Endothelial cell of umbilical vein (primary cell): ENCODE results near the gene HSPG2. TPM values are rescaled to one million over a fixed set of nuclear protein-coding genes. Genes with fewer than 3 reads are reported as not detected.

ENCODE experiments used
- BruUV-seq: library from RNA; stranded (reverse); fragments of 400-500 nt; replicated peaks from 2 replicates; lab custom pipeline; 2021; lab: Mats Ljungman, UMichigan
- CTCF ChIA-PET: fragments of 300-600, 350-600 bp; sonication (Branson Sonifier 250); formaldehyde crosslinking; loops from one replicate; lab custom pipeline; 2021; ENCODE audit warnings: antibody characterized with exemption, inconsistent platforms; lab: Charles Lee
- POLR2A ChIA-PET: fragments of 300-600, 350-600 bp; sonication (Branson Sonifier 250); formaldehyde crosslinking; loops from one replicate; lab custom pipeline; 2021; ENCODE audit warnings: antibody characterized with exemption, inconsistent platforms; lab: Charles Lee
- DNase-seq: peaks from one replicate; pipeline ENCODE4 v3.0.0-alpha.2; 2011; ENCODE audit warnings: low read depth, low spot score
- FAIRE-seq: peaks from 2 replicates; lab custom pipeline; 2011; peaks lifted over from hg19 to GRCh38; lab: Jason Lieb, UNC
- H2AFZ ChIP-seq: 2 replicates; pipeline ENCODE4 v1.6.0; 2012; ENCODE audit warnings: low read depth, low read length, control low read depth, inconsistent platforms
- H3K27ac ChIP-seq: 2 replicates; pipeline ENCODE4 v1.5.1; 2011; ENCODE audit warnings: low read depth, mild to moderate bottlenecking, control low read depth, low read length, moderate library complexity; ENCODE audit not compliant: insufficient read depth
- H3K27me3 ChIP-seq, 2 experiments: 2 replicates each; pipeline versions ENCODE4 v1.6.0 to v1.6.1; 2011; ENCODE audit warnings: low read length in 2 of 2, mixed read lengths in 1 of 2; ENCODE audit not compliant: control insufficient read depth in 2 of 2, insufficient read depth in 2 of 2
- H3K36me3 ChIP-seq, 2 experiments: 2 replicates in 1 of 2; 3 replicates in 1 of 2; pipeline ENCODE4 v1.5.1; 2011; ENCODE audit warnings: low read length in 2 of 2, mild to moderate bottlenecking in 1 of 2, moderate library complexity in 1 of 2; ENCODE audit not compliant: control insufficient read depth in 2 of 2, insufficient read depth in 2 of 2; ENCODE audit errors: extremely low read depth in 1 of 2
- H3K4me1 ChIP-seq: 3 replicates; pipeline ENCODE4 v1.5.1; 2011; ENCODE audit warnings: mild to moderate bottlenecking, low read length; ENCODE audit not compliant: control insufficient read depth, insufficient read depth; ENCODE audit errors: extremely low read depth
- H3K4me2 ChIP-seq: 2 replicates; pipeline ENCODE4 v1.6.1; 2011; ENCODE audit warnings: low read length, control low read depth, mixed read lengths; ENCODE audit not compliant: insufficient read depth
- H3K4me3 ChIP-seq, 3 experiments: fragments of 200-600 bp in 1 of 3; sonication (generic), shearing (Covaris generic) in 1 of 3; replicated peaks in 1 of 3; 2 replicates each; pipeline ENCODE4 v1.5.1; 2011 to 2016; ENCODE audit warnings: control low read depth in 3 of 3, low read length in 3 of 3, mild to moderate bottlenecking in 2 of 3, inconsistent platforms in 1 of 3, low read depth in 1 of 3, moderate library complexity in 1 of 3; ENCODE audit not compliant: insufficient read depth in 1 of 3
- H3K79me2 ChIP-seq: 2 replicates; pipeline ENCODE4 v1.6.0; 2012; ENCODE audit warnings: low read length, inconsistent platforms; ENCODE audit not compliant: control insufficient read depth, insufficient read depth
- H3K9ac ChIP-seq: replicated peaks from 2 replicates; pipeline ENCODE3; 2011; ENCODE audit warnings: low read length, control low read depth; ENCODE audit not compliant: insufficient read depth; ENCODE audit errors: extremely low read depth
- H3K9me1 ChIP-seq: replicated peaks from 3 replicates; pipeline ENCODE4 v1.6.0; 2011; ENCODE audit warnings: mild to moderate bottlenecking, low read length; ENCODE audit not compliant: control insufficient read depth, insufficient read depth; ENCODE audit errors: extremely low read depth
- H3K9me3 ChIP-seq: replicated peaks from 2 replicates; pipeline ENCODE4 v1.5.1; 2012; ENCODE audit warnings: low read length, inconsistent platforms; ENCODE audit not compliant: control insufficient read depth, insufficient read depth
- H4K20me1 ChIP-seq: replicated peaks from 2 replicates; pipeline ENCODE3; 2011; ENCODE audit warnings: mild to moderate bottlenecking, low read length; ENCODE audit not compliant: control insufficient read depth, insufficient read depth; ENCODE audit errors: extremely low read depth
- CTCF ChIP-seq, 2 donors: IDR thresholded peaks; 1 replicate in 1 of 2; 2 replicates in 1 of 2; pipeline ENCODE4 v1.5.1; 2011; ENCODE audit warnings: low read length in 2 of 2, mild to moderate bottlenecking in 2 of 2, moderate library complexity in 2 of 2, control low read depth in 1 of 2, inconsistent platforms in 1 of 2, low read depth in 1 of 2; ENCODE audit not compliant: insufficient read depth in 1 of 2; ENCODE audit errors: extremely low read depth in 1 of 2
- EZH2 ChIP-seq: IDR thresholded peaks from 2 replicates; pipeline ENCODE4 v1.6.1; 2012; ENCODE audit warnings: borderline replicate concordance, low read depth, mild to moderate bottlenecking, moderate library complexity, low read length, inconsistent platforms; ENCODE audit not compliant: severe bottlenecking
- FOS ChIP-seq: IDR thresholded peaks from 2 replicates; pipeline ENCODE4 v1.6.1; 2011; ENCODE audit warnings: mild to moderate bottlenecking, low read length, moderate library complexity, borderline replicate concordance; ENCODE audit not compliant: insufficient read depth
- GATA2 ChIP-seq: IDR thresholded peaks from 2 replicates; pipeline ENCODE4 v1.7.0; 2011; ENCODE audit warnings: low read depth, mild to moderate bottlenecking, moderate library complexity, mixed read lengths, low read length; ENCODE audit not compliant: insufficient read length, insufficient read depth
- JUN ChIP-seq: IDR thresholded peaks from 2 replicates; pipeline ENCODE4 v1.6.1; 2011; ENCODE audit warnings: borderline replicate concordance, low read depth; ENCODE audit not compliant: insufficient read length, insufficient read depth
- MAX ChIP-seq: IDR thresholded peaks from 2 replicates; pipeline ENCODE4 v1.6.1; 2011; ENCODE audit not compliant: insufficient read depth, insufficient read length
- MYC ChIP-seq: IDR thresholded peaks from one replicate; pipeline ENCODE4 v1.6.1; 2011; ENCODE audit warnings: mild to moderate bottlenecking, low read depth, low read length
- POLR2A ChIP-seq: IDR thresholded peaks from 2 replicates; pipeline ENCODE4 v1.6.1; 2012; ENCODE audit warnings: low read depth, mild to moderate bottlenecking, control low read depth, low read length
- POLR2AphosphoS5 ChIP-seq: IDR thresholded peaks from 2 replicates; pipeline ENCODE4 v1.6.1; 2012; ENCODE audit warnings: low read depth, mild to moderate bottlenecking, control low read depth, low read length, moderate library complexity; ENCODE audit not compliant: insufficient read depth
- dilution Hi-C: fragments of 300-500 bp; cut with MboI; formaldehyde crosslinking; loops from one replicate; pipeline ENCODE4 v1.15.0; 2019; ENCODE audit warnings: low sequenced_read_pairs; ENCODE audit not compliant: extremely low pct_ligation_motif_present
- intact Hi-C: fragments of 100-400 bp; cut with micrococcal nuclease; formaldehyde crosslinking; loops from one replicate; pipeline ENCODE4 v1.10.0; 2022
- polyA plus RNA-seq, 4 experiments: library from polyadenylated mRNA; depleted of rRNA in 3 of 4; stranded (reverse) in 3 of 4; unstranded in 1 of 4; fragments of >200 nt; gene quantifications; 2 replicates each; pipeline versions ENCODE4 v1.2.1 to v1.2.3, GENCODE V29; 2011 to 2012; ENCODE audit warnings: missing spikeins in 1 of 4
- total RNA-seq: library from RNA; stranded (reverse); gene quantifications from 2 replicates; pipeline ENCODE4 v1.2.3, GENCODE V29; 2021

HSPG2 gene
- total and polyA plus RNA-seq, 2 donors (not counting 3 experiments of a cell fraction or from before 2014, with no cell fraction given) = 734 to 3,499 TPM

GRCh38 chr1:21913258-21913657 lies 23.9 kb downstream of the HSPG2 start:
- CTCF ChIA-PET = interaction anchor here (0.6 kb wide), 1 partner anchor 503 kb away, joined by 3 read pairs; no protein-coding TSS in a partner anchor
- Histone ChIP-seq H3K9me1 (no peaks in the 10 kb centered on the region), H3K4me1 (peaks cover 93% of the 10 kb centered on the region), H3K27me3 (no peaks in the 10 kb centered on the region), H3K9ac (peak overlapping the region; percentile 44), H3K27ac (peak overlapping the region; percentile 75), H3K79me2 (peaks cover 92% of the 10 kb centered on the region), H4K20me1 (no peaks in the 10 kb centered on the region), H3K9me3 (no peaks in the 10 kb centered on the region), H2AFZ (no peak overlapping the region), H3K4me3 (no peak overlapping the region), H3K36me3 (peaks cover 11 to 20% of the 10 kb centered on the region in 2 experiments), H3K4me2 (peak overlapping the region; percentile 12)
- no TSS peak for BruUV-seq
- FAIRE-seq (peak; percentile 15), DNase-seq (peak; percentile 44)
- intact Hi-C loops (no loop called here), dilution Hi-C loops (no loop called here)
- POLR2A ChIA-PET = interaction anchor here (0.7 kb wide), 1 partner anchor 21 kb away, joined by 3 read pairs; no protein-coding TSS in a partner anchor
- TF ChIP-seq MYC (no peak), MAX (no peak), JUN (no peak), POLR2A (no peak), CTCF (IDR thresholded peaks at IDR 0.05; ENCODE audit: extremely low read depth in 1 of 2, insufficient read depth in 1 of 2, low read depth in 1 of 2, low read length in 2 of 2) (no peak), EZH2 (no peak), FOS (no peak), GATA2 (no peak), POLR2AphosphoS5 (no peak)
